Stimulated activated CD4-positive, alpha-beta T cell treated with anti-CD3 and anti-CD28 coated beads, TNF-alpha, amount 100 ng/mL, for 24 hours (primary cell): ENCODE results near the gene UBE2E3.

ENCODE experiments used
- DNase-seq, 3 experiments: peaks; one replicate each; pipeline ENCODE4 v3.0.0-alpha.2; 2020; ENCODE audit warnings: low read depth in 3 of 3

The UBE2E3 gene

DNA sequence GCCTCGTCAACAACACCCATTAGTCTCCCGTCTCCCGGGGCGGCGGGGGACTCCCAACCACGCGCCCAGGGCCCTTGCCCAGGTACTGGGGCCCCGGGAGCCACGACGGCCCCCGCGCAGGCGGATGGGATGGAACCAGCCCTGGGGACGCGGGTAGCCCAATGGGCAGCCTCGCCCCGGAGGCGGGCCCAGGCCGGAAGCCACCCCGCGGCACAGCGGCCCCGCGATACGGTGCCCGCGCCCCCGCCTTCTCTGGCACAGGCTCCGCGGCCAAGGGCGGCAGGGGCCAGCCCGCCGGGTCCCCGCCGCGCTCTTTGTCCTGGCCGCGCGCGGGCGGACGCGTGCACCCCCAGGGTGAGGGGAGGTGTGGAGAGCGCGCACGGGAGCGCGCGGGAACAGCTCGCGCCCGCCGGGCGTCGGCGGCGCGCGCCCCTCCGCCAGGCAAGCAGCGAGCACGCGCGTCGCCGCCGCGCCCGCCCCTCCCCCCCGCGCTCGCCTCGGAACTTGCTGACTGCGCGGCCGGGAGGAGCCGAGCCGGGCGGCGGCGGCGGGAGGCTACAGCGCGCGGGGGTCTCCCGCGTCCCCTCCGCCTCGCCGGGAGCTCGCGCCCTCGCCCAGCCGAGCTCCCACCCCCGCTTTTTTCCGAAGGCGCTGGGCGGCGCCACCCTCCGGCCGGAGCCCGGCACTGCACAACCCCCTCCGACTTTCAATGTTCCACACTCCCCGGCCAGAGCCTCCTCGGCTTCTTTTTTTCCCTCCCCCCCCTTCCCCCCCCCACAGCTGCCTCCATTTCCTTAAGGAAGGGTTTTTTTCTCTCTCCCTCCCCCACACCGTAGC is at the start of gene UBE2E3:
Gene UBE2E3 (plus strand): TSS at position 500 of the 837 bp plus-strand sequence. CDS start 1,438 bp downstream, outside the sequence.
- DNase-seq, result peak; percentile 54 to 70 (median 57)

DNA sequence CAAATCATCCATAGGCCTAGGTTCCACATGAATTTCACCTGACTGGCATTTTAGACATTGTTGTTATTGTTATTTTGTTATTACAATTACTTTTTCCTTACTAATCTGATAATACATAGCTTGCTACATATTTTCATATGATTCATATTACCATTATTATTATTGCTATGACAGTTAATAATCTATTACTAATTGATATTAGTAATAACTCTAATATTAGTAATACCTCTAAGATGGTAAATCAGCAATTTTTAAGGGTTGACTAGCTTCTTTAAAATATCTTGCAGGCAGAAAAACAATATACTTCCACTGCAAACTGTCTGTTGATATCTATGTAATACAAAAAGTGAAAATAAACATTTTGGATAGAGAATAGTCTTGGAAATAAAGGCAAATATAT is 48.6 kb upstream of the UBE2E3 start:
- DNase-seq, result no peak

DNA sequence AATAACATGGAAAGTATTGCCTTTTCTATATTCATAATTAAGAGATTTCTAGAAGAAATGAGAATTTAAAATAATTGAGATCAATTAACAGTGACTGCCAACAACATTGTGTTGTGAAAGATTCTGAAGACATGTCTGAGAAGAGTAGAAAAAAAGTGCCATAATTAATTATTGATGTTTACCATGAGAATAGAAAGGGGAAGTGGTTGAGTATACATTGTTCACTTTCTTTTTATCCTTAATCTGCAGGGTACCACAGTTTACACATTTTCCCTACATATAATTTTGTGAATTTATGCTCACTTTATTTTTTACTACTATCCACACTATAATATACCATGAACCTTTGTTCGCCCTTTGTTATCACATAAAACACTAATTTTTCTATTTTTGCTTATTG is 47.1 kb upstream of the UBE2E3 start:
- no peak for DNase-seq

DNA sequence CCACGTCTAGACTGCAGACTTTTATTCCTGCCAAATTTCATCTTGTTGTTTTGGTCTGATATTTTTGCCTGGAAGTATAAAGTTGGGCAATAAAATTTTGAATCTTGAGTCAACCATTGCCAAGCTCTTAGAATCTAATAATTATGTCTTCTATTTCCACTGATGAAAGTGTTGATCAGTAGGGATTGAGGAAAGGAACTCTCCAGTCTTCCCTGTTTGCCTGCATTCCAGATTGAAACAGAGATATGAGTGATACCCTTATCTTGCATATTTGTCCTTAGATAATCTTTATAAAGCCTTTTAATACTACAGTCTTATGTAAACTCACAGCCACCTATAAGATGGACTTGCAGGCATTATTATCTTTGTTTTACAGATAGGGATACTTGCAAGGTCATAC is 45.5 kb upstream of the UBE2E3 start:
- no peak for DNase-seq

DNA sequence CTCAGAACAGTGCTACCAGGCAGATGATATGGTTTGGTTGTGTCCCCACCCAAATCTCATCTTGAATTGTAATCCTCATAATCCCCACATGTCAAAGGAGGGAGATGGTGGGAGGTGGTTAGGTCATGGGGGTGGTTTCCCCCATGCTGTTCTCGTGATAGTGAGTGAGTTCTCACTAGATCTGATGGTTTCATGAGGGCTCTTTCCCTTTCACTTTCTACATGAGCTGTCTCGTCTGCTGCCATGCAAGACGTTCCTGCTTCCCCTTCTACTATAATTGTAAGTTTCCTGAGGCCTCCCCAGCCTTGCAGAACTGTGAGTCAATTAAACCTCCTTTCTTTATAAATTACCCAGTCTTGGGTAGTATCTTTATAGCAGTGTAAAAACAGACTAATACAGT is 42.9 kb upstream of the UBE2E3 start:
- peak in 1 of 3 experiments; percentile 2 for DNase-seq

DNA sequence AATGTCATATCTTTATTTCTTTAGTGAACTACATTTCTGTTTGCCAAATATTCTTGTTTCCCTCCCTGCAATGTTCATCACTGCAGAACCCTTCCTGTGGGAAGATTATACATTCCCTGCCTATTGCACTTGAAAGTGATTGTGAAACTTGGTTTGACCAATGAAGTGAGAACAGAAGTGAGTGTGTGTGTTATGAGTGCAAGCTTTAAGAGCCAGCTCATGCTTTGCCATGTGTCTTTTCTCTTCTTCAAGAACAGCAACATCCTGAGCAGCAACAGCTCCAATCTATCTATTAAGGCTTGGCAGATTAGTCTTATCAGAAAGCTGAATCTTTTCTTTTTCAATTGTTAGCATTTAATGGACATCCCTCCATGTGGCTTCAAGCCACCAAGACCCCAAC is 42.0 kb upstream of the UBE2E3 start:
- no peak for DNase-seq

DNA sequence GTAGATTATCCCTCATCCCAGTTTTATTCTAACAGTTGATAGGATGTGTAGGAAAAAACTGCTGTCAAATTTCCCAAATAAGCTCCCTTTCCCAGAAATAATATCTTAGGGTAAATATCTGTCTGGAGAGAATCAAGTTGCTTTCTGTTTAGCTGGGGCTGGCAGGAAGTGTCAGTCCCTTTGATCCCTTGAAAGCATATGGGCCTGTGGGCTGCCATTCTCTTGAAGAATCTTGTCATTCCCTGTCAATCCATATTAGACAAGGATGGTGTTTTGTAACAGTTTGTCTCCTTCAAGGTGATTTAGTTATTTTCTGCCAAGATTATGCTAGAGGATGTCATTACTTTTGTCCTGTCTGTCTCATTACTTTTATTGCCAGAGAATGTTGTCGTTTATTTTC is 37.1 kb upstream of the UBE2E3 start:
- no peak for DNase-seq

DNA sequence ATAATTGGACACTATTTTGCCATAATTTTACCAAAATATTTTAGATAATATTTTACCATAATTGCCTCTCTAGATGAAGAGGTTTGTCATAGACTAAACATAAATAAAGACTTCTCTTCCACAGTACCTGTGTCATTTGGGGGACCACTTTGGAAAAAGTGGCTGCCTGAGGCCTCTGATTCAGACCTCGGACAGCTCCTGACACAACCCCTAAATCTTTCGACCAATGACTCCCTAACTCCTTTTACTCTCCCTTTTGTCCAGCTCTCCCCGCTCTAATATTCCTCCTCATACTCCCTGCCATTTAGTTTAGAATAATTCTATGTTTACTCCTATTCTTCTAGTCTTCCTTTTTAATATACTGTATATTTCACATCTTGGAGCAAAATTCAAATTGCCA is 36.0 kb upstream of the UBE2E3 start:
- DNase-seq, result no peak

DNA sequence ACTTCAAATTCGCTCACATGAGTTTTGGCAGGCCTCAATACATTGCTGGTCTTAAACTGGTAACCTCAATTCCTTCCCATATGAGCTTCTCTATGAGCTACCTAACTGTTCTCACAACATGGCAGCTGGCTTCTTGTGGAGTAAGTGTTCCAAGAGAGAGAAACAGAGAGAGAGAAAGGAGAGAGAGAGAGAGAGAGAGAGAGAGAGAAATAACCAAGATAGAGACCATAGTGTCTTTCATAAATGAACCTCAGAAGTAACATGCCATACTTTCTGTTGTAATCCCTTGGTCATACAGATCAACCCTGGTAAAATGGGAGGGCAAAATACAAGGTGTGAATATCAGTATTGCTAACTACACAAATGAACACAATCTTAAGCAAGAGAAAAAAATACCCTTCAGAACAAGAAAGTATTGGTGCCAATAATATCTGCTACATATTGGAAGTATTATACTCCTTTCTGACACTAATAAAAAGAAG is 33.2 kb upstream of the UBE2E3 start:
- DNase-seq, result no peak

DNA sequence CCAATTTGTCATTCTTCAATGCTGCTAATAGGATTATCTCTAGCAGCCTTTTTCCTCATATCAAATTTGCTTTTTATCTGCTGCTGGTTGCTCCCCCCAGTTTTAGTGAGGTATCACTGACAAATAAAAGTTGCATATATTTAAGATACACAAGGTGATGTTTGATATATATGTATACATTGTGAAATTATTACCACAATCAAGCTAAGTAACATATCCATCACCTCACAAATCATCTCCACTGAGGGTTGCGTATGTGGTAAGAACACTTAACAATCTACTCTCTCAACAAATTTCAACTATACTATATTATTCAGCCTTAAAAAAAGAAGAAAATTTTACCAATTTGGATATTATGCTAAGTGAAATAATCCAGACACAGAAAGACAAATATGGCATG is 30.5 kb upstream of the UBE2E3 start:
- no peak for DNase-seq

DNA sequence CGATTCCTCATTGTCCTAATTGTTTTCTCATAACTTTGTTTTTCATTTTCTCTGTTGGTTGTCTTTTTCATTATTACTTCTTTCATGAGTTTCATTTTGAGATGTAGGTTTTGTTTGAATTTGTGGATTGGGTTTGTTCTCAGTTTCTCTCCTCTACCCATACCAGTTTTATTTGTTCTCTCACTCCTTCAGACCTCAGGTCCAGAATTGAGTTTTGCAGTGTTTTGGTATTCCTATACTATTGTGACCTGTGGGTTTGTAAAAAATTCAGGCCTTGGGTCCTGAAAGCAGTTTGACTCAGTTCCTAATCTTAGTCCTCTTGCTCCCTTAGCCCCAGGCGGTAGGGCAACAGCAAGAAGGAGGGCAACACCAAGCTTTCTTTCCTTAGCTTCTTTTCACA is 28.3 kb upstream of the UBE2E3 start:
- DNase-seq, result no peak

DNA sequence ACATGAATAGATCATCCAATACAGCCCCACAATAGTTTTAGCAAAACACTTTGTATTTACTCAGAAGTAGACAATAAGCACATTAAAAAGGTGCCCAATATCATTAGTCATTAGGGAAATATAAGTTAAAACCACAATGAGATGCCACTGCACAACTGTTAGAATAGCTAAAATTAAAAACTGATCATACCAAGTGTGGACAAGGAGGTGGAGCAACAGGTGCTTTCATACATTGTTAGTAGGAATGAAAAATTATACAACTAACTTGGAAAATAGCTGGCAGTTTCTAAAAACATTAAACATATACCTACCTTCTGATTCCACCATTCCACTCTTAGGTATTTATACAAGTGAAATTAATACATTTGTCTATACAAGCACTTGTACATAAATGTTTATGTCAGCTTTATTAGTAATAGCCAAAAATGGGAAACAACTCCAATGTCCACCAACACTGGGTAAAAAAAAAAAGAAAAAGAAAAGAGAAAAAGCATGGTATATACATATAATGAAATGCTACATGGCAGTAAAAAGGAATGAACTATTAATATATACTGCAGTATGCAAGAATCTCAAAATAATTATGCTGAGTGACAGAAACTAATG is 27.6 kb upstream of the UBE2E3 start:
- DNase-seq, result no peak

DNA sequence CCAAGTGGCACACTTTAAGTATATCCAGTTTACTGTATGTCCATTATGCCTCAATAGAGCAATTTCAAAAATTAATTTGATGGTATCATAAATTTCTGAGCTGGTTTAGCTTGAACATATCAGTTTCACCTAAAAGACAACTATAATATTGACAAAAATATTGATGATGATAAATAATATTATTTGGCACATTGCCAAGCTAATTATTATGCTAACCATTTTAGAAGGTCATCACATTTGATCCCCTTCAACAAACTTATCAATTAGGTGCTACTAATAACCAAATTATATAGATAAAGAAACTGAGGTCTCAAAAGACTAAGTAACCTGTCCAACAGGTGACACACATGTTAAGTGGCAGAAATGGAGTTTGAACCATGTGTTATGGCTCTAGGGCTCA is 26.9 kb upstream of the UBE2E3 start:
- no peak for DNase-seq

DNA sequence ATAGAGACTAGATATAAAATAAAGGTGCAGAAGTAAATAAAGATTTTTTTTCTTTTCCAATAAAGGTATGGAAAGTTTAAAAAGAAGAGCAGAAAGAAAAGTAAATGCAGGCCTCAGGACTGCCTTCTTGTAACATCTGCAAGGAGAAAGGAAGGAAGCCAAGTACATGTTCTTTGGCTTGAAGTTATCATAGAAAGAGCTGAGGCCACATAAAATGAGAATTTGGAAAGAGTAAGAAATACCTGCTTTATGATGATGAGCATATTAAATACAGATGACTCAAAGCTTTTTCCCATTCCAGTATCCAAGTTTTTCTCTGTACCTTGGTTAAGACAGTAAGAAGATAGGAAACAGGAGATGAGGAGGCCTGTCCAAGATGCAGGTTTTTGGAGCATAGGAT is 25.3 kb upstream of the UBE2E3 start:
- no peak for DNase-seq

DNA sequence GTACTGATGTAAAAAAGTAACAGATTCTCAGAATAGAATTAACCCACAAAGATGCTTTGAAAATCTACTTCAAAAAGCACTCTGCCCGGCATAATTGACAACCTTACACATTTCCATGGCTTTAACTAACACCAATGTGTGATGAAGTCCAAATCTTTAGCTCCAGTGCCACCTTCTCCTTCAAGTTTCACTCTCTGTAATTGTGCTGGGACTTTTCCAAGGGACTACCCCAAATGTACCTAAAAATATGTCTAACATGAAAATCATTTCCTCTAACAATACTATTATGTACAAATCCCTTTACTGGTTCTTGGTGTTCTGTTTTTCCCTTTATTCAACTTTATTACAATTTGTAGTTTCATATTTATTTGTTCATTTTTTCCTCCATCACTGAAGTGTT is 20.6 kb upstream of the UBE2E3 start:
- DNase-seq, result no peak

DNA sequence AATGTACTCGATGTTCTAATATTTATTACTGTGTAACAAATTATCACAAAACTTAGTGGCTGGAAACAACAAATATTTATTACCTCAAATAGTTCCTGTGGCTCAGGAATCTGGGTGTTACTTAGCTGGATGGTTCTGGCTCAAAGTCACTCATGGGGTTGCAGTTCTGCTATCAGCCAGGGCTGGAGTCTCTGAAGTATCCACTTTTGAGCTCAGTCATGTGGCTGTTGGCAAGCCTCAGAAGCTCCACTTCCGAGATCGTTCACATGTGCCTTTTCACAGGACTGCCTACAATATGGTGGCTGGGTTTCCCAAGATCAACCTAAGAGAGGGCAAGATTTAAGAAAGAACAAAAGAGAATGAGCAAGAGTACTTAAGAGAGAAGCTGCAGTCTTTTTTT is 19.4 kb upstream of the UBE2E3 start:
- no peak for DNase-seq

DNA sequence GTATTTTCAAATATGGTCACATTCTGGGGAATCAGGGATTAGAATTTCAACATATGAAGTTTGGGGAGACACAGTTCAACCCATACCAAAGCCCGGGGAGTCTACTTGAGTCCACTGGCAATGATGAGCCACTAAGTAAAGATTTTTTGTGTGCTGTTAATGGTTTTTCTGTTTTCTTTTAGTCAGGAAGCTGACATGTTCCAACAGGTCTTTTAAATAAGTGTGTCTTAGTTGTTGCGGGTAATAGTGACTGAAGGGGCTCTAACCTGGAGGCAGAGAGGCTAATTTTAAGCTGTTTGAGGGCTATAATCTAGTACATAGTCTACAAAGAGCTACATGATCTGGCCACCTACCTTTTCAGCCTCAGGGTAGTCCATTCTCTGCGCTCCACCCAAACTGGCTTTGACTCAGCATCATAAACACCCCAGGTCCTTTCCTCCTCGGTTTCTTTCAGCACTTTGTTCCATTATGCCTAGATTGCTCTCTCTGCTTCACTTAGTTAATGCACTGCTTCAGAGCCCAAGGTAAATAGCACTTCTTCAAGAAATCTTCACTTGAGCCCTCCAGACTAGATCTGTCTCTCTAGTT is 17.6 kb upstream of the UBE2E3 start:
- DNase-seq, result no peak

DNA sequence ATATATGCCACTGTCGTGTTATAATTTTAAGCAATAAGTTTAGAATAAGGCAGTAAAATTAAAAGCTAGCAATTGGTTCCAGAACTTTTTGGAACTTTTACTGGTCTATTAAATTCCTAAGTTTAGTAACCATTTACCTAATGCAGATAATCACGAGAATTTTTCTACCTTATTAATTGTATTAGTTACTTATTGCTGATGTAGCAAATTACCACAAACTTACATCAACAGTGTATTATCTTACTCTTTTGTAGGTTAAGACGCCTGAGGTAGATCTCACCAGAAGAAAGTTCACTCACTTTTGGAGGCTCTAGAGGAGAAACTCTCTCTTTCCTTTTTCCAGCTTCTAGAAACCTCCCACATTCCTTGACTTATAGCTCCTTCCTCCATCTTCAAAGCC is 14.0 kb upstream of the UBE2E3 start:
- no peak for DNase-seq

DNA sequence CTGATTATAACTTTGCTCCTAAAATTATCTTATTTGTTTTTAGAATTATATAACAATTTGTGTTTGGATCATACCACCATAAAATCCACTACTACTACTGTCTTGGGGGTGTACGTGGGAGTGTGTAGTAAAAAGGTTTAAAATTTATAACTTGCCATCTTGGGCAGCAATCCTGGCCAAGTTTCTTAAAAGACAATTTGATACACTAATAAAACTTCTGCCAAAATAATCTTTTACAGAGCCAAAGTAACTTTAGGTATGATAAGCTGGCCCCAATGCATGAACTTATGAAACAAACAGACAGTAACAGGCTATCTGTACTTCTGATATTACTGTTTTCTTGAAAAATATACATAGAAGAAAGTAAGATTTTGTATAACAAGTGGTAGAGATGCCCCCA is 11.3 kb upstream of the UBE2E3 start:
- no peak for DNase-seq

DNA sequence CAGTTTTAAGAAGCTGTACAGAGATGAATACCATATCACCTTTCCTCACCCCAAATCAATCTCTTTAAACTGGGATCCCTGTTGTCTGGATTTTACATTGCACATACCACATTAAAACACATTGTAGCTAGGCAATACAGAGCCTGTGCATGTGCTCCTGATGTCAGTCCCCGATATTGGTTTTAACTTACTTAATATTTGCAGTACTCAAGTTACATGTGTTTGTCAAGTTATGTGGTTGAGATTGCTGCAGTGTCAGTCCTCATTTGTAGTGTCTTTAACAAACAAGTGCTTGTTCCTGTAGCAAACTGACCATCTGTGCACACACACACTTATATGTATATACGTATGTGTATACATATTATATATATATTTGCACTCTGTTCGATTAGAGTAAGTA is 10.4 kb upstream of the UBE2E3 start:
- DNase-seq, result no peak

DNA sequence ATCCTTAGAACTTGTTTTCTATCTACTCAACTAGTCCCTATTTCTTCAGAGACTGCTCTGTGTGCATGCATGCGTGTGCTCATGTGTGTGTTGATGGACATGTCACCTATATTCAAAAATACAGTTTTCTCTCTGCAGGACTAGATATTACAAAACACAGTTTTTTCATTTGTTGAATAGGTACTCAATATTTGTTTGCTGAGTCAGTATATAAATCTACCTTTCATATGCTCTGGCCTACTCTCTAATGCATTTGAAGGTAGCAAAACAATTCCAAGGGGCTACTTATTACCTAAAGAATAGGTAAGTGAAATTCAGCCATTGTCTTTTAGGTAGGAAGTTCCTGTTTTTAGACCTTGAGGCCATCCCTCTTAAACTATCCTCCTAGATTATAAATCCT is 8.6 kb upstream of the UBE2E3 start:
- DNase-seq, result no peak

DNA sequence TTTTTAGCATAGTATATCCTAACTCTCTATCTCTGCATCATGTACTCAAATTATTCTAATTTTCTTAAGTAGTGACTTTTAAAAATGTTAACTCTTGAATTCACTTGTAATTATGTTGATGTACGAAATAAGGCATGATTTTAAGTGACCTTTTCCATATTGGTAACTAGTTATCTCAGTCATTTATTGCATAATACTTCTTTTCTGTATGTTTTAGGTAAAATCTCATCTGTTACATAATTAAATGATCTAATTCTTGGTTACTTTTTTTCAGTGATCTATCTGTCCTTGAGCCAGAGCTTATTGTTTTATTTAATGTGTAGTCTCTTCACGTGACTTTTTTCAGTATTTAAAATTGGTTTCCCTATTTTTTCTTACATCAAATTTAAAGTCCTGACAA is 4.8 kb upstream of the UBE2E3 start:
- DNase-seq, result no peak
